ENCODE results near the gene MS4A6A.
"Not testable (repeated sequence)": the region's sequence is repeated elsewhere in the genome, so short reads cannot be mapped to it uniquely, and the experiment has no call there.

Gene MS4A6A

GRCh38 chr11:60182541-60183330, at the start of gene MS4A6A:
Gene MS4A6A (minus strand): TSS chr11:60183083. CDS start chr11:60181727, 1,356 bp downstream.
- DNase-seq, result no peak

GRCh38 chr11:60230681-60231080, 47.8 kb upstream of the MS4A6A start:
- DNase-seq, result no peak

GRCh38 chr11:60222141-60222540, 39.3 kb upstream of the MS4A6A start:
- DNase-seq, result no peak

GRCh38 chr11:60221692-60222091, 38.8 kb upstream of the MS4A6A start:
- no peak for DNase-seq

GRCh38 chr11:60221181-60221580, 38.3 kb upstream of the MS4A6A start:
- DNase-seq, result no peak

GRCh38 chr11:60214386-60214785, 31.5 kb upstream of the MS4A6A start:
- DNase-seq, result no peak

GRCh38 chr11:60211206-60211605, 28.3 kb upstream of the MS4A6A start:
- DNase-seq, result no peak

- no peak for DNase-seq
Measured at GRCh38 chr11:60209977-60210376, 27.1 kb upstream of the MS4A6A start.

GRCh38 chr11:60208951-60209350, 26.1 kb upstream of the MS4A6A start:
- no peak for DNase-seq

- no peak for DNase-seq
Measured at GRCh38 chr11:60208146-60208895, 25.4 kb upstream of the MS4A6A start.

GRCh38 chr11:60206616-60207015, 23.7 kb upstream of the MS4A6A start:
- DNase-seq, result no peak

GRCh38 chr11:60204922-60205321, 22.0 kb upstream of the MS4A6A start:
- DNase-seq, result no peak

GRCh38 chr11:60201334-60201733, 18.5 kb upstream of the MS4A6A start:
- DNase-seq, result not testable (repeated sequence)

GRCh38 chr11:60197442-60197841, 14.6 kb upstream of the MS4A6A start:
- DNase-seq, result no peak

GRCh38 chr11:60195923-60196368, 13.1 kb upstream of the MS4A6A start:
- DNase-seq, result no peak

GRCh38 chr11:60194511-60194910, 11.6 kb upstream of the MS4A6A start:
- DNase-seq, result no peak

- peak; percentile 46 for DNase-seq
Measured at GRCh38 chr11:60193687-60194433, 11.0 kb upstream of the MS4A6A start.

GRCh38 chr11:60192564-60192963, 9.7 kb upstream of the MS4A6A start:
- DNase-seq, result not testable (repeated sequence)

- DNase-seq, result not testable (repeated sequence)
Measured at GRCh38 chr11:60188481-60188880, 5.6 kb upstream of the MS4A6A start.

- DNase-seq, result not testable (repeated sequence)
Measured at GRCh38 chr11:60186128-60186527, 3.2 kb upstream of the MS4A6A start.

- DNase-seq, result not testable (repeated sequence)
Measured at GRCh38 chr11:60185512-60185827, 2.6 kb upstream of the MS4A6A start.

- DNase-seq, result no peak
Measured at GRCh38 chr11:60184824-60185511, 2.1 kb upstream of the MS4A6A start.

Measured in activated CD8-positive, alpha-beta memory T cell treated with anti-CD3 and anti-CD28 coated beads, Interleukin-2, amount 50 U/mL, for 4 hours (primary cell).